Activated effector memory CD4-positive, alpha-beta T cell treated with anti-CD3 and anti-CD28 coated beads, Interleukin-2, amount 50 U/mL, for 16 hours (primary cell): ENCODE results near the gene PSME3IP1.
A peak's percentile ranks its signal among the peaks of the same experiment; 100 is the strongest.

Experiments used
- DNase-seq: peaks from one replicate; pipeline ENCODE4 v3.0.0-alpha.2; 2020

PSME3IP1 gene

DNA sequence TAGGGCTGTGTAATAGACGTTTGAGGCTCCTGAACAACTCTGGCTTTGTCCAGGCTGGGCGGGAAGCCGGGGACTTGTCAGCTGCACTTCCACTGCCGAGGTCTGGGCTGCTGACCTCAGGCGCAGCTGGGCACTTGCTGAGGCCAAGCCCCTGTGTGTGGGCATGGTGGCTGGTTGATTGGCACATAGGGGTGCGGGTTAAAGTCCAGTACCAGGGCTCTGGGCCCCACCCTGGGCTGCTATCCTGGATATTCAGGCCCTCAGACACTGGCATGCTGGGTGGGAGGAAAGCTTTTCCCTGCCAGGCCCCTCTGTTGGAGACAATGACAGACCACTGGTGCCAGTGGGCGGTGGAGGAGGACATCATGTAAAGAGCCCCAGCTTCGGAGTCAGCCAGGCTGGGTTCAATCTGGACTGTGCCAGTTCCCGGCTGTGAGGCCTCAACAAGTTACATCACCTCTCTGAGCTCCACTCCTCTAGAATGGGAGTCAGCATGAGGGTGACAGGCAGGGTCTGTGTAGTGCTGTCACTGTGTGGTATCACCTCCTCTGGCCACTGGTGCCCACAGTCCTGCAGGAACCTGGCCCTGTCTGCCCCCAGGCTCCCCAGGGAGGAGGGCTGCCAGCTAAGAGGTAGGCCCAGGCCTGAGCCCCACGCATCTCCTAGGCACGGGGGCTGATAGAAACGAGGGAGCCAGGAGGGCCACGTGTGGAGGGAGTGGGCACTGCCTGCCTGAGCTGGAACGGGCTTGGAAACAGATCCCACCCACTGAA is 42.5 kb downstream of the PSME3IP1 start:
- no peak for DNase-seq

DNA sequence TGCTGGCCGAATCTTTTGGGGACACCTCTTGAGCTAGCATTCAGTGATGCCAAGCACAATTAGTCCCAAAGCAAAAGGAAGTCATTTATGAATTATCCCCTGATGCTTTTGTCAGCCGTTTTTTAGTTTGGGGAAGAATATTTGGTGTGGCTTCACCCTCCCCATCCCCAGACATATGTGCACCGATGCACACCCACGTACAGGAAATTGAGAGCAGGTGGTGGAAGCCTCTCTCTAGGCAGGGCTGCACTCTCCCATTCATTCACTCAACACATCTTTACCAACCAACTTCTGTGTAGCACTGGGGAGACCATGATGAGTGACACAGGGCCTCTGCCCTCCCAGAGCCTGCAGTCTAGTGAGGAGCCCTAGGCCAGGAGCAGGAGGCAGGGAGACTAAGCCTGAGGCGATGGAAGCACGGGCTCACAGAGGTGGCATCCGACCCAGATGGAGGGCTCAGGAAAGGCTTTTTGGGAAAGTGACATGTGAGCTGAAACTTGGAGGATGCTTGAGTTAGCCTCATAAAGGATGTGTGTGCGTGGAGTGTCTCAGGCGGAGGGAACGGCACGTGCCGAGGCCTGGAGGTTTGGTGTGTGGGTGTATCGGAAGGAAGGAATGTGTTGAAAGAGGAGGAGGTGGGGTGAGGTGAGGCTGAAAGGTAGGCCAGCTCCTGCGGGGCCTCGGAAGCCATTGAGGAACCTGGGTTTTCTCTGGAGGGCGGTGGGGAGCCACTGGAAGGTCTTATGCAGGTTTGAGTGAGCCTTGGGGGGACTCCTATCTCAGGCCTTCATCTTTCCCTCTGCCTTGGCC is 43.8 kb downstream of the PSME3IP1 start:
- no peak for DNase-seq

DNA sequence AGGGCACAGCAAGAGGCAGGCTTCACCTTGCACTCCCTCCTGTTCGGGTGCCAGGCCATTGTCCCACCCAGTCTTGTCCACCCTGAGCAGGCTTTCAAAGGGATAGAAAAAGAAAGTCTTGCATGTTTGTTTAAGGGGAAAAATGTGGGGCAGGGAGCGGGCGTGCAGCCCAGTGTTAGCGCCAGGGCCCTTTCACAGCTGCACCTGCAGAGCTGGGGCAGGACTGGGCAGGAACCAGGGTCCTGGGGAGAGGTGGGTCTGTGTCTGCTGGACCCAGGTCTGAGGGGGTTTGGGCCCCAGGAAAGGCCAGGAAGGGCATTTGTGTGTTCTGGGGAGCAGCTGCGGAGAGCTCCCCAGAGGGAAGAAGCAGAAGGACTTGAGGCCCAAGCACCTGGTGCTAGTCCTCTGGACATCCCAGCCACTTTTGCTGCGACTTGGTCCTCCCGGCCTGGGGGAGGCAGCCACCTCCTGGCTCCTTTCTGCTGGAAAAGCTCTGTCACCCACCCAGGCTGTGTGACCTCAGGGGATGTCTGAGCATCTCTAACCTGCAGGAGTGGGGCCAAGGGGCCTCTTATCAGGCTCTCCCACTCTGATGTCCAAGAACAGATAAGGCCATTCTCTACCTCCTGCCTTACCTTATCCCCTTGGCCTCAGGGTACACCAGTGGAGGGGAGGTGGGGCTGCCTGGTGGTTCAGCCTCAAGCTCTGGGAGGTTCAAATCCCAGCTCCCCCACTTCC is 44.7 kb downstream of the PSME3IP1 start:
- no peak for DNase-seq

DNA sequence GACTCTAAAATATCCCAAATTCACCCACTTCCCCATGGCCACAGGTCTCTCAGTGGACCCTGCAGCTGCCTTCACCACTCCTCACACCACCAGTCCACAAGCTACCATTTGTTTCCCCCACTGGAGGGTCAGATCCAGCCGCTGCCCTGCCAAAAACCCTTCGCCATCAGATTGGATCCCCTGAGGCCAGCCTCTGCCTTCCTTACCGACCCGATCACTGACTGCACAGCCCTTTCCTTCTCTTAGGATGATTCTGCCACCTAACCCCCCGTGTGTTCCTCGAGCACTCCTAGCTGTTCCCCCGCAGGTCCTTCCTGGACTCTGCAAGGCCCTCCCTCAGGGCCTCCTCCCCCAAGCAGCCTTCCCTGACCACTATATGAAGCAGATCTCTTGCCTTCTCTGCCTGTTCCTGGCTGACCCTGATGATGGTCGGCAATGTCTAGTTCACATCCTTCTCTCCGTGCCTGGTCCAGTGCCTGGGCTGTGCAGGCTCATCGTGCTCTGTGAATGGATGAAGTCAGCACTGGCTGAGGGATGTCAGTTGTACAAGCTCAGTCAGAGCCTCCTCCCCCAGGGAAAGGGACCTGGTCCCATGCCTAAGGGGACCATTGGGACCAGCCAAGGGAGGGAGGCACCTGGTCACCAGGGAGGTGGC is 47.4 kb downstream of the PSME3IP1 start:
- no peak for DNase-seq

DNA sequence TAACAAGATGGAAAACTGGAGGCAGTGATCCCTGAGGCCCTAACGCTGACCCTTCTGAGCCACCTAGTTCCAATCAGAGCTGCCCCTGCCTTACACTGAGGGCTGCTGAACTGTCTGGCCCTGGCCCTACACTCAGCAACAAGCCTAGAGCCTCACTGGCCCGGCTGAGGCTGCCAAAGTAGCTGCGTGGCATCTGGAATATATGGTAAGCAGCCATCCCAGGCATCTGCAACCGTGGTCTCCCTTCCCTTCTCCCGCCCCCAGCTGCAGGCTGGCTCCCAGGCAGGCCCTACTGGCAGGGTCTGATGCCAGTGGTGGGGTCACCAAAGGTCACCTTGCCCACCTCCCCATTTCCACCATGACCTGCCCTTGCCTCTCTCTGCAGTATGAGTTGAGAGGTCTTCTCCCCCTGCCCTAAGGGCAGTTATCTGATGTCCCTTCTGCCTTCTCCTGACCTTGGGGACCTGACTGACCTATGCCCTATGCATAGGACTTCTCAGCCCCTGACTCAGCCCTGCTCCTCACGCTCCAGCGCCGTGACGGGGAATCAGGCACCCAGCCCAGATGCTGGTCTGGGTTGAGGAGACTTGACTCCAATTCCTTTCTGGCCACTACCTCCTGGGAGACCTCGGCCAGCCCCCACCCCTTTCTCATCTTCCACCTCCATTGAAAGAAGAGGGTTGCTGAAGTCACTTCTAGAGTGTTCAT is 48.1 kb downstream of the PSME3IP1 start:
- DNase-seq: no peak

DNA sequence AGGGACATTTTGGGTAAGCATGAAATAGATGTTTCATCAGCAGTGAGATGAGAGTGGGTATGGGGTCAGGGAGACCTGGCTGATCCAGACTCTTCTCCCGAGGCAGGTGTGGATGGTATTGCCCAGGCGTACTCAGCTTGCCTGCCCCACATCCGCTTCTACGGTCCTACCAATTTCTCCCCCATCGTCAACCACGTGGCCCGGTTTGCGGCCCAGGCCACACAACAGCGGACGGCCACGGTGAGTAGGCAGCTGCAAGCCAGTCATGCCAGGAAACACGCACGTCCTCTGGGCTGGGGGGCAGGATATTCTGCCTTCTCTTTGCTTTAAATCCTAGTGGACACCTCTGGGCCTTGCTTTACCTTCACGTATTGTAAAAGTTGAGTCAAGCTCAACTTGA is 48.8 kb downstream of the PSME3IP1 start:
- peak; percentile 37 for DNase-seq

DNA sequence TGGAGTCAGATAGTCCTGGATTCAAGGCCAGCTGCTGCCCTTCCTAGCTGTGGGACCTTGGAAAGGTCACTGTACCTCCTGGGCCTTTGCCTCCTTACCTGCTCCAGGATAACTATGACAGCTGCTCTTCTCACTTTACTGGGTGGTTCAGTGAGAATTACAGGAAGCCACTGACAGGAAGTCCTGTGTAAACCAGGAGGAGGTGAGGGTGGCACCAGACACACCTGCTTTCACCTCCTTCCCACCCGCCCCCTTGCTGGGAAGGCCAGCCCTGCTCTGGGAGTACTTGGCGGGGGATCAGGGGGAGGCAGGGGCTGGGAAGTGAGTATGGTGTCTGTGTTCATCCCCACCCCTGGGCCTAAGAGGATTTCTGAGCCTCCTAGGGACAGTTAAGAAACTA is 50.9 kb downstream of the PSME3IP1 start:
- peak; percentile 75 for DNase-seq

DNA sequence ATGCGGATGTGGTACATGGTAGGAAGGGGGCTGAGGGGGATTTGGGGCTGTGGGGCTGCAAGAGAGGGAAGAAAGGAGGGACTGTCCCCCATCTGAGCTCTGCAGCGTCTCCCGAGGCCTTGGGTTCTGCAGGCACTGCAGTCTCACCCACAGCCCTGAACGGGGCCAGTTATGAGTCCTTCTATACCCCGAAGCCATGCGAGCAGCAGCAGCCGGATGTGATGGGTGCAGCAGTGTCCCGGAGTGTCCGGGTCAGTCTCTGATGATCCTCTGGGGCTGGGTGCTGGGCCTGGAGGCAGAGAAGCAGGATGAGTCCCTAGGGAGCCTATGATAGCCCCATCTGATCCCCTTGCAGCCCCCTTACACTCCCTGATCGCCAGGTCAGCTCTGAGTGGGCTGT is 52.0 kb downstream of the PSME3IP1 start:
- no peak for DNase-seq

DNA sequence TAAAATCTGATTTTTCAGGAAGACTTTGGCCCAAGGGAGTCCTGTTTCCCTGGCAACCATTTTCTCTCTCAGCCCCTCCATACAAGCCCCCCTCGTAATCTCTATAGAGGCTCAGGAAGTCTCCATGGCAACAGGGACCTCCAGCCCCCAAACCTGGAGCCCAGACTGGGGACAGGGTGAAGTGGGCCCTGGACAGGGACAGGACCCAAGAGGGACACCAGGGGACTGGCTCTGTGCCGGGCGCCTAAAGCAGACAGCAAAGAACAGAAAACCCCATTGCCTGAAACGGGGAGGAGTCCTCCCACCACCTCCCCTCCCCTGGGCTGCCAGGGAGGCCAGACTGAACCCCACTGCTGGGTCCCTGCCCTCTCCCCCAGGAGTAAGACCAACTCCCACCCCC is 52.8 kb downstream of the PSME3IP1 start:
- DNase-seq: no peak

DNA sequence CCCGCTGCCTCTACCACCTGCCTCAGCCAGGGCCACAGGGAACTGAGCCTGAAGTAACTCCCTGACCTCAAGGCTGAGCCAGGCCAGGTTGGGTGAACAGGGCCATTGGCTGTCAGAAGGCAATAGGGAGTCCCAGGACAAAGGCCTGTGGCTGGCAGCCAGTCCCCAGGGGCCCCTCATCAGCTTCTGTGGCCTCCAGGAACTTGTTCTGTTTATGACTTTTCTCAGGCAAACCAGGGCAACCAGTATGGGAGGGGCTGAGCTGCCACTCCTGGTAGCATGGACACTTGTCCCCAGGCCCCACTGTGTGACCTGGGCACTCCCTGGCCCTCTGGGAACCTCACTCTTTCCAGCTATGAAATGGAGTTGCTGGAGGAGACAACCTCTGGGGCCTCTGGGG is 53.4 kb downstream of the PSME3IP1 start:
- DNase-seq: no peak

DNA sequence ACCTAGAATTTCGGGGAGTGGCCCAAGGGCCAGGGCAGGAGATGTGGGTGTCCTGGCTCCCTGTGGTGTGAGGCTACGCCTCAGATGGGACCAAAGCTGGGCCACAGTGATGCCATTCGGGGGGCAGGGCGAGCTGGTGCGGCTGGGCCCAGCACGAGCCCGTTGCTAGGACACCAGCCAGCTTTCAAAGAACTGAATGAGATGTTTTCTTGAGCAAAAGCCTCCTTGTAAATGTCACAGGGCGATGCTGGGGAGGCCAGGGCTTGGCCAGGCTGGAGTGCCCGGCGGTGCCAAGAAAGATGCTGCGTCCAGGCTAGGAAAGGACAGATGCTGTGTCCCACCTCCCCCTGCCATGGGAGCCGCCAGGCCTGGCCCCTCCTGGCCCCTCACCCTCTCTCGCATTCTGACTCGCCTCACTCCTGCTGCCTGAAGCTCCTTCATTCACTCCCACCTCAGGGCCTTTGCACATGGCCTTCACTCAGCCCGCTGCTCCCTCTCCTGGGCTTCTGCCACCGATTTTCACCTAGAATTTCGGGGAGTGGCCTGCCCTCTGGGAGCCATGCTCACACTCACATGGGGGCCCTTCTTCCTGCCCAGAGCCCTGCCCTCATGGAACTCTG is 54.4 kb downstream of the PSME3IP1 start:
- no peak for DNase-seq

DNA sequence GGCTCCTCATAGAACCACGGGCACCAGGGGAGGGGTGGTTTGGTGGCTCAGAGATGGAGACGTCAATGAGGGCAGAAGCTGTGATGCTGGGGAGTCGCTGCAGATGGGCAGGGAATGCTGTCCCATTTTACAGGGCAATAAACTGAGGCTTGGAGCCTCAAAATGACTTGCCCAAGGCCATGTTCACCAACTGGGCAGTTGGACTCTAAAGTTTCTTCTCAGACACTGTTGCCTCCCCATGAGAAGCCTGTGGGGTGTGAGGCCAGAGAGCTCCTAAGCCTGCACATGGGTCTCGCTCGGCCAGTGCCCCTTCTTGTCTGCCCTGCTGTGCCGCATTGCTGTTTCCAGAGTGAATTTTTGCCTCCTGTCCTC is 54.9 kb downstream of the PSME3IP1 start:
- DNase-seq: no peak

DNA sequence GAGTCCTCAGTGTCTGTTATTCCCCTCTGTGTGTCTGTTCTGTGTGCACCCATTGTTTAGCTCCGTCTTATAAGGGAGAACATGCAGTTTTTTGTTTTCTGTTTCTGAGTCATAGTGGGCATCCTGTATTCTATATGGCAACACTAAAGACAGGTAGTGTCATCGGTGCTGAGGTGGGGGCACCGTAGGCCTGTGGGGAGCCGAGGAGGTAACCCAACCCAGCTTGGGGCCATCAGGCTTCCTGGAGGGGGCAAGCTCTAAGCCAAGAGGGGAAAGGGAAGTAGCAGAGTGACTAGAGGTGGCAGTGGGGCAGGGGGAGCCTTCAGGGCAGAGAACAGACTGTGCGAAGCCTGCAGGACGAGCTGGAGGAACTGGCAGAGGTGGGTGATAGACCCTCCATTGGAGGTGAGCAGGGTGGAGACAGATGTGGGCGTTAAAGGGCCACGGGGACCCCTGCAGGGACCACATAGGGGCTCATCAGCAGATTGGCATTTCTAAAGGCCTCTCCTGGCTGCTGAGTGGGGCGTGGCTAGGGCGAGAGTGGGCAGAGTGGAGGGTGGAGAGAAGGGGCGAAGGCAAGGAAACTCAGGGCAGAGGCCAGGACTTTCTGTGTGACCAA is 57.0 kb downstream of the PSME3IP1 start:
- DNase-seq: peak; percentile 79

DNA sequence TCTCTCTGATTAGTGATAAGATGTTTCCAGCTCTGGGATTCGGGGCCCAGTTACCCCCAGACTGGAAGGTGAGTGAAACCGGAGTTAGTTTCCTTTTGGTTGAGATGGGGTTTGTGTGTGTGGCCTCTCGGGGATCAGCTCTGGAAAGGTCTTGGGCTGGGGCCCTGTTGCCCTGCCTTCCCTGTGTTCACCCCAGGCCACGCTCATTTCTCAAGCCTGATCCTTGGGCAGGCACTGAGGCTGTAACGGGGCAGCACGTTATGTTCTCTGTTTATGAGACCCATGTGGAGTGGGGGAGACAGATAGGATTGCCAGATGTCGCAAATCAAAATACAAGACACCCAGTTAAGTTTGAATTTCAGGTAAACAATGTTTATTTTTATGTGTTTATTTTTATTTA is 58.0 kb downstream of the PSME3IP1 start:
- DNase-seq: no peak

DNA sequence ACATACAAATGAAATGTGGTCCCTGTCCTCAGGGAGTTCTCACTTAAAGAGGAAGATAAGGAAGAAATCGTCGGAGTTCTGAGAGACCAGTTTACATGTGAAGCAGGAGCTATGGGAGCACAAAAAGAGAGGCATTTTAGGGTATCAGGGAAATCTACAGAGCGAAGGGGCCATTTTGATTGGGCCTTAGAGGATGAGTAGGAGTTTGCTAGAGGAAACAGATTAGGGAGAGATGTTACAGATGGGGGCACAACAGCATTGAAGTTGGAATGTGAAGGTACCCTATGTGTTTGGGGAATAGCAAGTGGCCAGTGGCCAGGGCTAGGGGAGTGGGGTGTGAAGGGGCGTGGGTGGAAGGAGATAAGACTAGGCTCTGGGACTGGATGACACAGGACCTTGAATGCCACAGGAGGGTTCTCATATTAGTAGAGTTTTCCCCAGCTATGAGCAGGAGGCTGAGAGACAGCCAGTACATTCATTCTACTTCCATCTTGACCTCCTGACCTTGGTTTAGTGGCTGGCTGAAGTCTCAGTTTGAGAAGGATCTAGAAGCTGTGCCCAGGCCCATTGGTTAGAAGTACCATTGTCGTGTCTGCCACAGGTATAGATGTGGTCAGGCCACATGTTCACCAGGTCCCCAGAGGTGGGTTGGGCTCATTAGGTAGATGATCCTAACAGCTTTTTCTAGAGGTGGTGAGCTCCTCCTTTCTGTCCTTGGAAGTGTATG is 58.6 kb downstream of the PSME3IP1 start:
- no peak for DNase-seq

DNA sequence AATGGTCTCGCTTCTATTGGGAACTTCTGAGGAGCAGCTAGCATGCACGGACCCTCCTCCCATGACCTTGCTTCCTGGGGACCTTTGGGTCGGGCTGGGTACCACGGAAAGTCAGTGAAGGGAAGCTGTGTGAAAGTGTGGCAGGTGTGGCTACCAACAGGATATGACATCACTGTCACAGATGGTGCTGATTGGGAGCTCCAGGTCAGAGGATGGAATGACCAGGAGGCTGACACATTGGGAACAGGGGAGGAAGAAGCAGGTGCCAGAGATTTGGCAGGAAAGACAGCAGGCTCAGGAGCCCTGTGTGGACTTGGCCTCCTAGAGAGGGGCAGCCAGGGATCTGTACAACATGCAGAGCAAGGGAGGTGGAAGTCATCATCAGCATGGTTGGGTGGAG is 59.4 kb downstream of the PSME3IP1 start:
- DNase-seq: no peak

DNA sequence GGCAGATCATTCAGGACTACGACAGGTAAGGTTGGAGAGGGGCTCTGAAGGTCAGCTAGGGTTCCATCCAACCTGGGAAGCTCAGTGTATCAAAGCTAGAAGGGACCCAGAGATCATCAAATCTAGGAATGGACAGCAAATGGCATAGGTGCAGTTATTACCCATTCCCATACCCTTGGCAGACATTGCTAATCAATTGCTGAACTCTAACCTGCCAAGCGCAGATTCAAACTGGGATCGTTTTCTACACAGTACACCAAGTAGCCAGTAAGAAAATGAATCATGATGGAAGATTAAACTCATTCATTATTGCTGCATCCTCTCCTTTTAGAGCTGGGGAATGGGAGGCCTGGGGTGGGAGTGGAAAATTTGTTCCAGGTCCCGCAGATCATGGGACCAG is 59.9 kb downstream of the PSME3IP1 start:
- DNase-seq: no peak

DNA sequence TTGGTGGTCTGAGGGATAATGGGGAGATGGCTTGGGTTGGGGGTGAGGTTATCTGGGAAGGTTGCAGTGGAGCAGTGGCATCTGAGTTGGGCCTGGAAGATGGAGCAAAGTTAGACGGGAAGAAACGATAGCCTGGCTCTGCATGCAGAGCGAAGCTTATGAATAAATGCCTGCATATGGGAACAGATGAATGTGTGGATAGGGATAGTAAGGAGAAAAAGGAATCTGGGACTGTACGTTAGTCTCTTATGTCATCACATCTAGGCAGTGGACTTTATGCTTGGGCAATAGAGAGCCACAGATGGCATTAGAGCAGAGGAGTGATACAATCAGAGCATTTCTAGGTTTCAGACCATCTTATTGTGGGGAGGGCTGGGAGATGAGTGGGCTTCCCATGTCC is 60.5 kb downstream of the PSME3IP1 start:
- no peak for DNase-seq

DNA sequence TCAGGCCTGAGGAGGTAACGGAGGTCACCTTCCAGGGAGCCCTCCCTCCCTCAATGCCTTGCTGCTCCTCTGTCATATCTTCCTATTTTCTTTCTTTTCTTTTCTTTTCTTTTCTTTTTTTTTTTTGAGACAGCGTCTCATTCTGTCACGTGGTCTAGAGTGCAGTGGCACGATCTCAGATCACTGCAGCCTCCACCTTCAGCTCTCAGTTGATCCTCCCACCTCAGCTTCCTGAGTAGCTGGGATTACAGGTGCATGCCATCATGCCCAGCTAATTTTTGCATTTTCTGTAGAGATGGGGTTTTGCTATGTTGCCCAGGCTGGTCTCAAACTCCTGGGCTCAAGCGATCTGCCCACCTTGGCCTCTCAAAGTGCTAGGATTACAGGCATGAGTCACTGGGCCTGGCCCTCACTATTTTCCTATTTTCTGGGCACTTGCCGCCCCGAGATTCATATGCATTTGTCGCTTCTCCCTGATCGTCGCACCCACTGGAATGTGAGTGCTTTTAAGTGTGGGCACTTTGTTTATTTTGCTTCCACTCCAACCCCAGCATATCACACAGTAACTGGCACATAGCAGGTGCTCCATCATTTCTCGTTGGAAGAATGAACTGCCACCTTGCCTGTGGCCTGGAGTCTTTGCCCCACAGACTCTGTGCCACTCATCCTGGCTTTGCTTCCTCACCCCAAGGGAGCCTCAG is 61.7 kb downstream of the PSME3IP1 start:
- DNase-seq: no peak
